NCI-H2196 treated with DMSO at 0.1 percent for 48 hours (cell line): Measurements from ENCODE around the gene DPY19L2.
"Not testable (repeated sequence)": the region's sequence is repeated elsewhere in the genome, so short reads cannot be mapped to it uniquely, and the experiment has no call there.

Experiments used
- DNase-seq: peaks from one replicate; lab custom pipeline; 2025; ENCODE audit not compliant: unreplicated experiment; lab: John Stamatoyannopoulos, UW

DPY19L2 gene

DNA sequence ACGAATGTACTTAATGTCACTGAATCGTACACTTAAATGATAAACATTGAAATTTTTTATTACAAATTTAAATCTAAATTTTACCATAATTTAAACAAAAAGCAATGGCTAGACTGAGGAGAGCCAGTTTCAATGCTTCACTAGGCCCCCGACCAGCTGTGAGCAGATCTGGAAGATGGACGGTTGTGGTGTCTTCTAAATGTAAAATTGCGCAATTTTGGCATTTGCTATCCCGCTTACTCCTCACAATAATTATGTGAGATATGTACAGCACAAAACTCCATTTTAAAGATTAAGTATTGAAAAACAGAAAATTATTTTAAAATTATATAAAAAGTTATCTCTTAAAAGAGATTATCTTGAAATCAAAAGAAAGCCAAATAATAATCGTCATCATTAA is 5.3 kb downstream of the DPY19L2 start:
- DNase-seq = not testable (repeated sequence)

DNA sequence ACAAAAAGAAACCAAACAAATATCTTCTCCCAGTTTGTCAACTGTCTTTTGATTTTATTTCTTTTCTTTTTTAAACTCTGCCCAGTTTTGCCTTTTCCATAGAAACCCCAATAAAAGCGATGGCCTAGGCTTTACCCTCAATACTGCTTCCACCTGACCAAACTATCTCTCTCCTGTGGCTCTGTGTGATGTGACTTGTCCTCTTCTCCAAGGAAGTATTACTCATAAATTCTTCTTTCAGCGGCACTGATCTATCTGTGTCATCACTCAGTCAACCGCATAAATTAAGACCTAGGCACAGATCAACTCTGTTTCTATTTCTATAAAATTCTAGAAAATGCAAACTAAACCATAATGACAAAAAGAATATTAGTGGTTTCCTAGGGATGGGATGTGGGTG is 9.8 kb downstream of the DPY19L2 start:
- DNase-seq = not testable (repeated sequence)

DNA sequence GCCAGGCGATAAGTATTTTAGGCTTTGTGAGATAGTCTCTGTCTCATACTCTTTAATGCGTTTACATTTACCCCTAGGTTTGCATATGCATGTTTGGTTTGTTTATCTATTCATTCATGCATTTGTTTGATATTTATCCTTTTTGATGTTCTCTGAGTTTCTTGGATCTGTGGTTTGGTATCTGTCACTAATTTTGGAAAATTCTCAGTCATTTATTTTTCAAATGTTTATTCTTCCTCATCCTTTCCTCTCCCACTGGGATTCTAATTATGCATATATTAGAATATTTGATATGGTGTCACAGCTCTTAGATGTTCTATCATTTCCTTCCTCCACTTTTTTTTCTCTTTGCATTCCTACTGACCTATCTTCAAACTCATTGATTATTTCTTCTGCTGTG is 11.9 kb downstream of the DPY19L2 start:
- DNase-seq = not testable (repeated sequence)

DNA sequence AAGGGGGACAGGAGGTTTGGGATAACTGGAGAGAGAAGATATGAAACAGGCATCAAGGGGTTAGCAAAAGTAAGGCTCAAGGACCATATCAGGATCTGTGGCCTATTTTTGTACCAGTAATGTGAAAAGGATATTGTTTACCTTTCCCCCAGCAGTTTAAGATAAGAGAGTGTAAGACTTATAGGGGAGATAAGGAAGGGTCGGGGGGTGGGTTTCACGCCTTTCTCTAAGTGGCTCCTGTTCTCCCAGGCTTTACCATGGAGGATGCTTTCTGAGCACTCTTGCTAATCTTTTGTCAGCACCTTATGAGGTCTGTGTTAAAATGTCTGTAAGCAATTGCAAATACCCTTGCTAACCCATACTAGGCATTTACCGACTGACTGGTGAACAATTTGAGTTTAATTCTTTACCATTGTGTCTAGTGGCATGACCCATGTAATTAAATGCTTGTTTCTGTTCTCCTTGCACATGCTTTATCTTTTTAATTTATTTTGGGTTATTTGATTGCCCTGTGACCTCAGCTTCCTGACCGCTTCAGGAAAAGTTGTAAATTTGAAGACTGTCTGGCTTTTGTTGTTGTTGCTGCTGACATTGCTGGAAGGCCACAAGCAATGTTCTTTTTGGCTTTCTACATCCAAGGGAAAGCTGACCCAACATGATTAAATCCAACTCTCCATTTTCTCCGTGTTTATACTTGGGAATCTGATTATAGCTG is 12.6 kb downstream of the DPY19L2 start:
- not testable (repeated sequence) for DNase-seq

DNA sequence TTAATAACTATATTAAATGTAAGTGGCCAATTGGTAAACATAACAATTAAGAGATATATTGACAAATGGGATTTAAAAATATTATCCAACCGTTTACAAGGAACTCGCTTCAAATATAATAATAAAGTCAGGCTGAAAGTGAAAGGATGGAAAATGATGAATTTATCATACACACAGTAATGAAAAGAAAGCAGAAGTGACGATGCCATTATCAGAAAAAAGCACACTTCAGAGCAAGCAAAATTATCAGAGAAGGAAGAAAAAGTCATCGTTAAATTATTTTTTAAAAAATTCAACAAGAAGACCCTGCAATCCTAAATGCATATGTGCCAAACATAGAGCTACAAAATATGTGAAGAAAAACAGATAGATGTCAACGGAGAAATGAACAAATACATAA is 13.8 kb downstream of the DPY19L2 start:
- not testable (repeated sequence) for DNase-seq

DNA sequence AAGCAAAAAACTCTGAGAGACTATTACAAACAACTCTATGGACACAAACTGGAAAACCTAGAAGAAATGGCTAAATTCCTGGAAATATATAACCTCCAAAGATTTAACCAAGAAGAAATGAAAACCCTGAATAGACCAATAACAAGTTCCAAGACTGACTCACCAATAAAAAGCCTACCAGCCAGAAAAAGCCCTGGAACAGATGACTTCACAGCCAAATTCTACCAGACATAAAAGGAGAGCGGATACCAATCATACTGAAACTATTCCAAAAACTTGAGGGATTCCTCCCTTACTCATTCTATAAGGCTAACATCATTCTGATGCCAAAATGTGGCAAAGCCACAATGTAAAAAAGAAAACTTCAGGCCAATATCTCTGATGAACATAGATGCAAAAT is 18.8 kb downstream of the DPY19L2 start:
- not testable (repeated sequence) for DNase-seq

DNA sequence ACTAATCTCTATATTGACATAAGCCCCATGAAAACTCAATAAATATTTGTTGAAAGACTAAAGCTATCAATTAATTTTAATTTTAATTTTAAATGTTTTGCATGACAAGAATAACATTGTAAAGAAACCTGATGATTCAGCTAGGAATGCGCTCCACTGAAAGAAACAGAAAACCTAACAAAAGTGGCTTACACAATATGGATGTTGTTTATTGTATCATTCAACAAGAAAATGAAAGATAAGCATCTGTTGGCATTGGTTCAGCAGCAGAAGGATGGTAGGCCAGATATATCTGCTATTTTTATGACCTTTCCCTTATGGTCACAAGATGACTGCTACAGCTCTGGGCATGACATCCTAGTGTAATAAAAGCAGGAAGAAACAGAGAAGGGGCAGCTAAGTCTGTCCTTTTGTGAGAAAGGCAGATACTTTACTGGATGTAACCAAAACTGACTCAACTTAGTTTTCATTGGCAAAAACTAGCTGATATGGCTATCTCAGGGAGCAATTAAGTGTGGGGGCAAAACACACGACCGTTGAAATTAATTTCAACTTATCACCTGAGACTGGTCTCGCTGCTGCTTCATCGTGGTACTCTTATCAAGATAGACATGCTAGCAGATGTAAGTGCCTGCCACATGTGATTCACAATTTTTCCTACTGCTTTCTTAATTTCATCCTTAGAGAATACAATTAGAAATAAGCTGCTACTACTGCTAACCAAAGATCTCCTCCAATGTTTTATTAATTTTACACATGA is 24.7 kb downstream of the DPY19L2 start:
- not testable (repeated sequence) for DNase-seq

DNA sequence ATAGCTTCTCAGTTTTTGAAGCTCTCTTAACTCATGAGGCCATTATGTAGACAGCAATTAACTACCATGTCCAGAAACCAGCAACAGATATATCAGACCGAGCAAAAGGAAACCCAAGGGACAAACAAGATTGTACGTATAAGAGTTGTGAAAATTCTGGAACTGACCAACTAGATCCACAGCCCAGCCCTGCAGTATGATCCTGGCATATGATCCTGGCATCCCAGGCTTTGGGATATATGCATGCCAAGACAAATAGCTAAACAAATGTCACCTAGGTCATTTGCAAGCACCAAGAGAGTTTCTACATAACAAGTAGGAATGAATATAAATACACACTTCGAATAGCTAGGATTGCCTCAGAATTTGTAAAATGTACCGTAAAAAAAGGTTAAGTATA is 44.0 kb downstream of the DPY19L2 start:
- not testable (repeated sequence) for DNase-seq

DNA sequence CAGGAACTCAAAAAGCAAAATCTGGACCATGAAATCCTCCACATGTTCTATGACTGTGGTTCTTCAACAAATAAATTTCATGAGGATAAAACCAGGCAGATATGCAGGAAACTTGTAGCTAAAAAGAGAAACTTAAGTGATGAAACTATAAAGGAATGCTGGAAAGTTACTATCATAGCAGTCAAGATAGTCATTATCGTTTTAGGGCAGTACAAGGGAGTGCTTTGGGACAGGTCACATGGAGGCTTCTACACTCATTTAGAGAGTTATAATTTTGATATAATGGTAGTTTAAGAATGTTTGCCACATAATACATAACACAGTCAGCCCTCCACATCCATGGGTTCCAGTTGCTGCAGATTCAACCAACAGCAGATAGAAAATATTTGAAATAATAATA is 52.7 kb downstream of the DPY19L2 start:
- not testable (repeated sequence) for DNase-seq

DNA sequence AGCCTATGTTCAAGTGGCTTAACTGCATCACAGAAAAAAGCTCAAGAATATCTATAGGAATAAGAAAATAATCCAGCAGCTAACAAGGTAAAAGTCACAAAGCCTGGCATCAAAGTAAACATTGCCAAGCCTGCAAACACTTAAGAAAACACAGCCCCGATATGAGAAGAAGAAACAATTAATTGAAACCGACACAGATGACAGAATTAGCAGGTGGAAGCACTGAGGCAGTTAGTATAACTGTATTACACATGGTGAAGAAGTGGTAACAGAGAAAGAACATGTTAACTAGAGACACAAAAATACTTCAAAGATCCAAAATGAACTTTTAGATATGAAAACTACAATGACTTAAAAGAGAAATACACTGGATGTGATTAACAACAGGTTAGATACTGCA is 57.0 kb downstream of the DPY19L2 start:
- not testable (repeated sequence) for DNase-seq

DNA sequence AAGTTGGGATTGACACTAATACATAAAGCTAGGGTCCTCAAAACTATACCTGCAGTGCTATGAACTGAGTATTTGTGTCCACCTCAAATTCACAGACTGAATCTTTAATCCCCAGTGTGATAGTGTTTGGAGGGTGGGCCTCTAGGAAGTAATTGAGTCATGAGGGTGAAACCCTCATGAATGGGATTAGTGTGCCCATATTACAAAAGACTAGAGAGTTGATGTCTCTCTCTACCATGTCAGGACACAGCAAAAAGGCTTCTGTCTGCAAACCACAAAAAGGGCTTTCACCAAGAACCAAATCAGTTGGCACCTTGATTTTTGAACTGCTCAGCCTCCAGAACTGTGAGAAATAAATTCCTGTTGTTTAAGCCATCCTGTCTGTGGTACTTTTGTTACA is 59.0 kb downstream of the DPY19L2 start:
- DNase-seq = not testable (repeated sequence)

DNA sequence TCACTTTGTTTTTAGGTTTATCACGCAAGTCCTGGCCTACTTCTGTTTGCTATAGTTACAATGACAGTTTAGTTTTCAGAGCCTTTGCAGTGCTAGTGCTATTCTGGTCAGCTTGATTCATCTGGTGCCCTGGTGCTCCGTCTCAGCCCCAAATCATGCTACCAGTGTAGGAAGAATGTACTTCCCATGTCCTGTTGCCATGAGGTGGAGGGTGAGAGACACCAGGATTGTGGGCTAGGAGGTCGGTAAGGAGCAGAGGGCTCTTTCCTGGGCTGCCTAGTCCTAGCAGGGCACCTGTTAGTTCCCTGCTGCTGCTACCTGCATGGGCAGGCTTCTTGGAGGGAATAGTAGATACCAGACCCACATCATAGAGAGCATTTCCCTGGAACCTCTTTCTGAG is 63.3 kb downstream of the DPY19L2 start:
- not testable (repeated sequence) for DNase-seq

DNA sequence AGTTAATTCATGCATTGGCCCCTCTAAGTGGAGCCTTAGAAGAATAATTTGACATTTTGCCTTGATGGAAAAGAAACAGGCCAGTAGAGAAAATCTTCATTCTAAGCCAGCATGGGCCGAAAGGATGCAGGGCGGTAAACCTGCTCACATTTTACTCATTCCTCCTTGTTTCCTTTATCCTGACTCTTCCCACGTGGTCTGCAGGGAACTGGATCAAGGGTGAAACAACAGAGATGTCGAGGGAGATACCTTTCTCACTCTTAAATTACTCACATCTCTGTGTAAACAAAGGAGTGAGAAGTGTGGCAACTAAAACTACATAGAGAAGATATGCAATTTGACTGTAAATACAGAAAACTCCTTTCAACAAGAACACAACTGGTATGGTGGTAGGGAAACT is 73.5 kb downstream of the DPY19L2 start:
- not testable (repeated sequence) for DNase-seq

DNA sequence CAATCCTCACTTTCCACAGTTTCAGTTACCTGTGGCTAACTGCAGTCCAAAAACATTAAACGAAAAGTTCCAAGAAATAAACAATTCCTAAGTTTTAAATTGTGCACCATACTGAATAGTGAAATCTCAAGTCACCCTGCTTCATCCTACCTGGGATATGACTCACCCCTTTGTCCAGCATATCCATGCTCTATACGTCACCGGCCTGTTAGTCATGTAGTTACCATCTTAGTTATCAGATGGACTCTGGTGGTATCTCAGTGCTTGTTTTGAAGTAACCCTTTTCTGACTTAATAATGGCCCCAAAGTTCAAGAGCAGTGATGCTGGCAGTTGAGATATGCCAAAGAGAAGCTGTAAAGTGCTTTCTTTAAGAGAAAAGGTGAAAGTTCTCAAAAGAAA is 83.9 kb downstream of the DPY19L2 start:
- not testable (repeated sequence) for DNase-seq

DNA sequence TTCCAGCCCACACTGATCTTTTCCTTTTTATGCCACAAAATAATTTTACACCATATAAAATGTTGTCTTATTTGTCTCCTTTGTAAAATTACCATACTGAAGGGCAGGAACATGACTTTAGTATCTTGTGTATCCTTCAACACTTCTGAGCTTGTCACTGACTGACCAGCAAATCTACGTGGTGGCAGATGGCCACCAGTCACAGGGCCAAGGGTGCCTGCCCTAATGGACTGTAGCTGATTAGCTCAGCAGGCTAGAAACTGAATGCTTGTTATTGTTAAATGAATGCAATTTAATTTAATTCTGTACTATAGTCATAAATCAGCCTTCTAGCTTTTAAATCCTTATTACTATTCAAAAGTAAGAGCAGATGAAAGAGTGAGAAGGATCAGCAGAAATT is 85.0 kb downstream of the DPY19L2 start:
- not testable (repeated sequence) for DNase-seq

DNA sequence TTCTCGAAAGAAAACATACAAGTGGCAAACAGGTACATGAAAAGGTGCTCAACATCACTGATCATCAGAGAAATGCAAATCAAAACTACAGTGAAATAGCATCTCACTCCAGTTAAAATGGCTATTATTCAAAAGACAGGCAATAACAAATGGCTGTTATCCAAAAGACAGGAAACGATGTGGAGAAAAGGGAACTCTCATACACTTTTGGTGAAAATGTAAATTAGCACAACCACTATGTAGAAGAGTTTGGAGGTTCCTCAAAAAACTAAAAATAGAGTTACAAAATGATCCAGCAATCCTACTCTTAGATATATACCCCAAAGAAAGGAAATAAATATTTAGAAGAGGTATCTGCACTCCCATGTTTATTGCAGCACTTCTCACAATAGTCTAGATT is 90.7 kb downstream of the DPY19L2 start:
- DNase-seq = not testable (repeated sequence)

DNA sequence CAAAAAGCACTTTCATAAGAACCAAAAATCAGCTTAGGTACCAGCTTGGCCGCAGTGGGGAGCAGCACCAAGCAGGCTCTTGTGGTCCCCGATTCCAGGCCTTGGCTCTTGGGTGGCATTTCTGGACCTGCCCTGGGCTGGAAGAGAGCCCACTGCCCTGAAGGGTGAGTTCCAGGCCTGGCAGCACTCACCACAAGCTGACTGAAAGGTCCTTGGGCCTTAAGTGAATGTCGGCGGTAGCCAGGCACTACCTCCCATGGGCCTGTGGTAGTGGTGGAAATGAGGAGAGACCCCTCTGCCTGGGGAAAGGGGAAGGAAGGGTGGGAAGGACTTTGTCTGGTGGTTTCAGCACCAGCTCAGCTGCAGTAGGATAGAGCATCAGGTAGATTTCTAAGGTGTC is 96.3 kb downstream of the DPY19L2 start:
- not testable (repeated sequence) for DNase-seq

DNA sequence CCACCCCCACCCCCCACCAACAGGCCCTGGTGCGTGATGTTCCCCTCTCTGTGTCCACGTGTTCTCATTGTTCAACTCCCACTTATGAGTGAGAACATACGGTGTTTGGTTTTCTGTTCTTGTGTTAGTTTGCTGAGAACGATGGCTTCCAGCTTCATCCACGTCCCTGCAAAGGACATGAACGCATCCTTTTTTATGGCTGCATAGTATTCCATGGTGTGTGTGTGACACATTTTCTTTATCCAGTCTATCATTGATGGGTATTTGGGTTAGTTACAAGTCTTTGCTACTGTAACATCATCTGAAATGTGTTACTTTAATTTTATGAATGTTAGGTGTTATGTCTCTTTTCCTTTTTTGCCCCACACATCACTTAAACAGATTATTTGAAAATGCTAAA is 109.8 kb downstream of the DPY19L2 start:
- not testable (repeated sequence) for DNase-seq

DNA sequence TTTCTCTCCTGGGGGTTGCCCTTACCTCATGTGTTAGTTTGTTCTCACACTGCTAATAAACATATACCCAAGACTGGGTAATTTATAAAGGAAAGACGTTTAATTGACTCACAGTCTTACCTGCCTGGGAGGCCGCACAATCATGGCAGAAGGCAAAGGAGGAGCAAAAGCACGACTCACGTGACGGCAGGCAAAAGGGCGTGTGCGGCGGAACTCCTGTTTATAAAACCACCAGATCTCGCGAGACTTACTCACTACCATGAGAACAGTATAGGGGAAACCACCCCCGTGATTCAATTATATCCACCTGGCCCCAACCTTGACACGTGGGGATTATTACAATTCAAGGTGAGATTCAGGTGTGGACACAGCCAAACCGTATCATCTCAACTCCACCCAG is 116.9 kb downstream of the DPY19L2 start:
- not testable (repeated sequence) for DNase-seq

DNA sequence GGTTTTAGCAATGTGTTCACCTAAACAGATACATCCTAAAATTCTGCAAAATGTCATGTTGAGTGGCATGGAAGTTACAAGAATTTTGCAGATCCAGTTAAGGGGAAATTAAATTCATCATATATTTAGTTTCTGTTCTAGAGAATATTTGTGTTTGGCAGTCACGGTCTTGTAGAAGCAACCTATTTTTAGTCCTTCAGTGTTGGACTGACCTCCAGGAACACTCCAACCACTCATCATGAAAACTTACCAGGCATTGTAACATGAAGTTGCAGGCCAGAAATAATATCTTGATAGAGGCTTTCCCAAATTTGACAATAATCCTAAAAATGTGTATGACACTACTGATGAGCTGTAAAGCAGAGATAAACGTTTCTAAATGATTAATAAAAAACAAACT is 119.3 kb downstream of the DPY19L2 start:
- DNase-seq = not testable (repeated sequence)

DNA sequence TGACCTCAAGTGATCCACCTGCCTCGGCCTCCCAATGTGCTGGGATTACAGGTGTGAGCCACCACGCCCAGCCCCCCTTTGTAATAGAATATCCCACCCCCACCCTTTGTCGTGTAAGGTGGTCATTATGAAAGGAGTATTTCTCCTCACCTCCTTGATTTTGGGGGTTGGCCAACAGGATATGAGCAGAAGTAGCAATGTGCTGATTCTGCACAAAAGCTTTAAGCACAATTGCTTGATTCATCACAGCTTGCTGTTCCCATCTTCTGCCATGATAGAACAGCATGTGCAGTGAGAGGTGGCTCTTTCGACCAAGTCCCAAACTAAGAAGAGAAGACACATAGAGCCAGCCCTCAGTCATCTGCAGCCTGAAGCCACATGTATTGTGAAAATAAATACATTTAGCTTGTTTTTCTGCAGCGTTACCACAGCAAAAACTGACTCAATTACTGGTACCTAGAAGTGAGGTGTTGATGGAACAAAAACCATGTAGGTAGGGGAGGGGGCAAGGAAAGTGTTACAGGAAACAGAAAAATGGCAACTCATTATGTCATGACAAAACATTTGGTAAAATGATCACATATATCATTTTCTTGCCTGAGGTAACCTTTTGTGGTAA is 122.9 kb downstream of the DPY19L2 start:
- not testable (repeated sequence) for DNase-seq

DNA sequence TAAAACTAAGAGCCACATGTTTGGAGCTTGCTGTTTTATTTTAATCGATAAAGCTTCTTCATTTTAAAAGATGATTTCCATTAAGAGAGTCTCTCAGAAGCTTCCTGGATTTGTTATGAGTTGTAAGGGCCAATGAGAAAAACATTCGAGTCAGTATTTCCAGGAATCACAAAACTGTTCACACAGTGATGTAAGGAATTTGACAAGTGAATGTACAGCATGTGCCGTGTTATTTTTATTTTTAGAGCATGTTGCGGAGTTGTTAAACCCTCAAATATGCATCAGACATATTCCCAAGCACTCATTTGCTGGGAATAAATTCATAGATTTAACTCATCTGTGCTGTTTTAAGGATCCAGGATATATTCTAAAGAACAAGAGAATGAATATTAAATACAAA is 129.6 kb downstream of the DPY19L2 start:
- DNase-seq = not testable (repeated sequence)
